DOHH2 (cell line): Measurements from ENCODE around the gene SAMSN1.

ENCODE experiments used
- H3F3A ChIP-seq: fragments of 200-600 bp; sonication (generic), shearing (Covaris generic); 2 replicates; pipeline ENCODE4 v1.6.0; 2016; ENCODE audit warnings: antibody characterized with exemption, mild to moderate bottlenecking; ENCODE audit not compliant: control insufficient read depth, insufficient read depth
- H3K27ac ChIP-seq: fragments of 200-600 bp; sonication (generic); 2 replicates; pipeline ENCODE4 v1.5.1; 2014; ENCODE audit warnings: low read depth, mild to moderate bottlenecking, low read length, moderate library complexity
- H3K27me3 ChIP-seq: fragments of 200-600 bp; sonication (generic); 2 replicates; pipeline ENCODE4 v1.6.1; 2014; ENCODE audit warnings: mild to moderate bottlenecking, low read length, mixed read lengths; ENCODE audit not compliant: control insufficient read depth
- H3K36me3 ChIP-seq: fragments of 200-600 bp; sonication (generic); 2 replicates; pipeline ENCODE4 v1.6.1; 2014; ENCODE audit warnings: mild to moderate bottlenecking, low read length, moderate library complexity, mixed read lengths; ENCODE audit not compliant: control insufficient read depth
- H3K4me1 ChIP-seq: fragments of 200-600 bp; sonication (generic); 2 replicates; pipeline ENCODE4 v1.6.1; 2014; ENCODE audit warnings: mild to moderate bottlenecking, low read length, mixed read lengths; ENCODE audit not compliant: control insufficient read depth
- H3K4me2 ChIP-seq: fragments of 200-600 bp; sonication (generic); 2 replicates; pipeline ENCODE4 v1.6.0; 2014; ENCODE audit warnings: mild to moderate bottlenecking, low read length, moderate library complexity
- H3K4me3 ChIP-seq: fragments of 200-600 bp; sonication (generic); 2 replicates; pipeline ENCODE4 v1.5.1; 2014; ENCODE audit warnings: mild to moderate bottlenecking, low read length, mixed read lengths
- H3K79me2 ChIP-seq: fragments of 200-600 bp; sonication (generic); 2 replicates; pipeline ENCODE4 v1.6.1; 2014; ENCODE audit warnings: mild to moderate bottlenecking, low read length, mixed read lengths; ENCODE audit not compliant: control insufficient read depth
- H3K9me2 ChIP-seq: fragments of 200-600 bp; sonication (generic); replicated peaks from 2 replicates; pipeline ENCODE4 v1.6.1; 2014; ENCODE audit warnings: mild to moderate bottlenecking, low read length, mixed read lengths; ENCODE audit not compliant: control insufficient read depth
- H3K9me3 ChIP-seq: fragments of 200-600 bp; sonication (generic); 2 replicates; pipeline ENCODE4 v1.6.1; 2014; ENCODE audit warnings: antibody characterized with exemption, low read length, mixed read lengths; ENCODE audit not compliant: control insufficient read depth, insufficient read depth
- H4K20me1 ChIP-seq: fragments of 200-600 bp; sonication (generic); 2 replicates; pipeline ENCODE4 v1.6.0; 2014; ENCODE audit warnings: low read depth, mild to moderate bottlenecking, antibody characterized with exemption, low read length, moderate library complexity; ENCODE audit not compliant: control insufficient read depth, insufficient read depth
- EZH2phosphoT487 ChIP-seq: fragments of 200-600 bp; sonication (generic); IDR thresholded peaks from 2 replicates; pipeline ENCODE4 v1.6.1; 2017; ENCODE audit warnings: borderline replicate concordance, mild to moderate bottlenecking, antibody characterized with exemption, low read length, moderate library complexity, mixed read lengths
- TF ChIP-seq, protein P1 (sequence below): fragments of 200-600 bp; sonication (generic); IDR thresholded peaks from one replicate; pipeline ENCODE4 v1.5.1; 2014; ENCODE audit warnings: antibody characterized with exemption, mild to moderate bottlenecking, low read depth, low read length; ENCODE audit not compliant: poor library complexity, severe bottlenecking

SAMSN1 gene

DNA sequence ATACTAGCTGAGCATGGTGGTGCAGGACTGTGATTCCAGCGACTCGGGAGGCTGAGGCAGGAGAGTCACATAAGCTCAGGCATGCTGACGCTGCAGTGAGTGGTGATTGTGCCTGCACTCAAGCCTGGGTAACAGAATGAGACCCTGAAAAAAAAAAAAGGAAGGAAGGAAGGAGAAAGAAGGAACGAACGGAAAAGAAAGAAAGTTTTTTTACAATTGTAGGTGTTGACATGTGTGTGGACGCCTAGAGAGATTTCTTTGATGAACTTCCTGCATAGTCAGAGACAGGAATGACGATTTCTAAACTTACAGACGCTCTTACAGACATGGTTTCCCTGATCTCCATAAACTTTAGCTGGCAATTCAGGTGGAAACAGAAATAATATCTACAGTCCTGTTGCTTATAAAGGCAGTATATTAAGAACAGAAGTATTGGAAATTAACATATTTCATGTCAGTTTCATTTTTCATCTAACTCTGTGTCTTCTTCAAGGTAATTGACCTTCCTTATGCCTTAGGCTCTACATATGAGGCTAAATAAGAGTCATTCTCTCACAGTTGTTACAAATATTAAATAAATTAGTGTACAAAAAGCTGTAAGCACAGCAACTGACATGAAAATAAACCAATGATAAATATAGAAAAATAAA is 4.1 kb downstream of the SAMSN1 start:
- Histone ChIP-seq H3K36me3 (no peaks in the 10 kb centered on the region), H3K4me3 (peak overlapping the region; percentile 13; the same call in 1 of the 2 replicates), H3K79me2 (no peaks in the 10 kb centered on the region), H3K27ac (no peak overlapping the region), H3F3A (no peaks in the 10 kb centered on the region), H3K27me3 (no peaks in the 10 kb centered on the region), H4K20me1 (no peaks in the 10 kb centered on the region), H3K9me2 (no peaks in the 10 kb centered on the region), H3K4me1 (0 out of 2 replicates have a peak, but pooled peaks cover 4% of the 10 kb centered on the region), H3K9me3 (no peaks in the 10 kb centered on the region), H3K4me2 (peak overlapping the region; percentile 33)
- TF ChIP-seq EZH2phosphoT487, result no peak
- TF ChIP-seq, protein P1, sequence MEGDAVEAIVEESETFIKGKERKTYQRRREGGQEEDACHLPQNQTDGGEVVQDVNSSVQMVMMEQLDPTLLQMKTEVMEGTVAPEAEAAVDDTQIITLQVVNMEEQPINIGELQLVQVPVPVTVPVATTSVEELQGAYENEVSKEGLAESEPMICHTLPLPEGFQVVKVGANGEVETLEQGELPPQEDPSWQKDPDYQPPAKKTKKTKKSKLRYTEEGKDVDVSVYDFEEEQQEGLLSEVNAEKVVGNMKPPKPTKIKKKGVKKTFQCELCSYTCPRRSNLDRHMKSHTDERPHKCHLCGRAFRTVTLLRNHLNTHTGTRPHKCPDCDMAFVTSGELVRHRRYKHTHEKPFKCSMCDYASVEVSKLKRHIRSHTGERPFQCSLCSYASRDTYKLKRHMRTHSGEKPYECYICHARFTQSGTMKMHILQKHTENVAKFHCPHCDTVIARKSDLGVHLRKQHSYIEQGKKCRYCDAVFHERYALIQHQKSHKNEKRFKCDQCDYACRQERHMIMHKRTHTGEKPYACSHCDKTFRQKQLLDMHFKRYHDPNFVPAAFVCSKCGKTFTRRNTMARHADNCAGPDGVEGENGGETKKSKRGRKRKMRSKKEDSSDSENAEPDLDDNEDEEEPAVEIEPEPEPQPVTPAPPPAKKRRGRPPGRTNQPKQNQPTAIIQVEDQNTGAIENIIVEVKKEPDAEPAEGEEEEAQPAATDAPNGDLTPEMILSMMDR, result no peak

DNA sequence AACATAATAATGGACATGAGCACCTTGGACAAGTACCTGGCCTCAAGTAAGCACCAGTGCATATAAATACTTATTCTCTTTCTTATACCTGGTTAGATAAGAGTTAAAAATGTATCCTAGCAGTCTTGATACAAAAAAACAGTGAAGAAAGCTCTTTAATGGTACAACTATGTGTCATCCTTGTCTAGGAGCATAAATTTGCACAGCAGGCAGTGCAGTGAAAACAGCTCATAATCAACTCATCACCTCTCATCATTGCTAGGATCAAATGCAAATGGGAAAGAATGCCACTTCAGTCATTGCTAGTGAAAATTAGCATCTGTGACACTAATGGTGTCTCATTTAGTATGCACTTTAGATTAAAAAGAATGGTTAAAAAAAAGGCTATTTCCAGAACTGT is 7.6 kb downstream of the SAMSN1 start:
- H4K20me1 ChIP-seq, result no peaks in the 10 kb centered on the region
- H3K27ac ChIP-seq, result no peak overlapping the region
- H3K9me2 ChIP-seq, result no peaks in the 10 kb centered on the region
- H3K4me1 ChIP-seq, result peaks cover 10% of the 10 kb centered on the region
- H3K36me3 ChIP-seq, result no peaks in the 10 kb centered on the region
- TF ChIP-seq, protein P1, result no peak
- TF ChIP-seq EZH2phosphoT487, result no peak
- no peaks in the 10 kb centered on the region; the same call in 1 of the 2 replicates for H3K9me3 ChIP-seq
- no peak overlapping the region for H3K4me3 ChIP-seq
- no peaks in the 10 kb centered on the region for H3F3A ChIP-seq
- H3K79me2 ChIP-seq, result no peaks in the 10 kb centered on the region
- no peak overlapping the region for H3K4me2 ChIP-seq
- H3K27me3 ChIP-seq, result no peaks in the 10 kb centered on the region

DNA sequence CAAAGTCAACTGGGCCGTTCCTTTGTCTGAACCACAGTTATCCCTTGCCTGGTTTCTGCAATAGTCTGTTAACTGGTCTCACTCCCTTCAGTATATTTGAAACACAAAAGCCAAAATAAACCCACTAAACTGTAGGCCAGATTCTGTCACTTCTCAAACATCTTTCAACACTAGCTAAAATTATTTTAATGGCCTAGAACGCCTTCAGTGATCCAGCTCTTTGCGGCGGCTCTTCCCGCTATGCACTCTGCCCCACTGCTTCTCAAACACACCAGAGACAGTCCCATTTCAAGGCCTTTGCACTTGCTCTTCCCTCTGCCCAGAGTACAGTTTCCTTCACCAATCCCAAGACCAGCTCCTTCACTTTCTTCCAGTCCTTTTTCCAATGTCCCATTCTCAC is 9.2 kb downstream of the SAMSN1 start:
- Histone ChIP-seq H3K27me3 (no peaks in the 10 kb centered on the region), H3K27ac (no peak overlapping the region), H3K79me2 (no peaks in the 10 kb centered on the region), H3K36me3 (no peaks in the 10 kb centered on the region), H3K4me1 (peaks cover 11% of the 10 kb centered on the region), H4K20me1 (no peaks in the 10 kb centered on the region), H3K4me2 (no peak overlapping the region), H3K4me3 (no peak overlapping the region), H3K9me2 (no peaks in the 10 kb centered on the region), H3K9me3 (no peaks in the 10 kb centered on the region; the same call in 1 of the 2 replicates), H3F3A (no peaks in the 10 kb centered on the region)
- TF ChIP-seq, protein P1, result no peak
- TF ChIP-seq EZH2phosphoT487, result no peak

DNA sequence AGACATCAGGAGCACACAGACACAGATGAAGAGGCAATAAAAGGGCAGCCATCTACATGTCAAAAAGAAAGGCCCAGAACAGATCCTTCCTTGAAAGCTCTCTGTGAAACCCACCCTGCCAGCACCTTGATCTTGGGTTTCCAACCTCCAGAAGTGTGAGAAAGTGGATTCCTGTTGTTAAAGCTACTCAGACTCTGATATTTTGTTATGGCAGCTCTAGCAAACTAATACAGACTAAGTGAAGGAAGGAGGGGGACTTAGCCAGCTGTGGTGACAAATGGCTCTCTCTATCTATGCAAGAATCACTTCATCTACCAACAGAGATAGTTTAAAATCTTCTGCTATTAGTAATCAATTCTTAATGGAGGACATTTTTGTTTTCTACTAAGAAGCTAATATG is 10.4 kb downstream of the SAMSN1 start:
- Histone ChIP-seq H3K9me2 (no peaks in the 10 kb centered on the region), H4K20me1 (no peaks in the 10 kb centered on the region), H3K9me3 (no peaks in the 10 kb centered on the region; the same call in 1 of the 2 replicates), H3K36me3 (no peaks in the 10 kb centered on the region), H3K4me2 (no peak overlapping the region), H3K4me1 (peaks cover 11% of the 10 kb centered on the region), H3K27me3 (no peaks in the 10 kb centered on the region), H3K27ac (no peak overlapping the region), H3F3A (no peaks in the 10 kb centered on the region), H3K79me2 (no peaks in the 10 kb centered on the region), H3K4me3 (no peak overlapping the region)
- TF ChIP-seq EZH2phosphoT487, result no peak
- TF ChIP-seq, protein P1, result no peak
